Liver (tissue), 9 donors: ENCODE measurements around the gene HOXB13. TPM values are rescaled to one million over a fixed set of nuclear protein-coding genes. Genes with fewer than 3 reads are reported as not detected.

Experiments used
- DNase-seq: peaks from one replicate; pipeline ENCODE4 v3.0.0-alpha.2; 2017; ENCODE audit warnings: low spot score
- H3K27ac ChIP-seq, 2 donors: one replicate each; pipeline ENCODE4 v1.7.0; 2013; ENCODE audit warnings: inconsistent platforms in 2 of 2, low read length in 2 of 2, control low read depth in 1 of 2, low read depth in 1 of 2, mild to moderate bottlenecking in 1 of 2
- H3K27me3 ChIP-seq, 4 donors: one replicate each; pipeline versions ENCODE4 v1.6.1 to v1.7.0; 2013; ENCODE audit warnings: low read length in 3 of 4, inconsistent platforms in 1 of 4, mild to moderate bottlenecking in 1 of 4, moderate library complexity in 1 of 4; ENCODE audit not compliant: control insufficient read depth in 4 of 4, insufficient read depth in 4 of 4
- H3K36me3 ChIP-seq, 4 donors: one replicate each; pipeline versions ENCODE4 v1.6.1 to v1.7.0; 2013; ENCODE audit warnings: low read length in 3 of 4, mild to moderate bottlenecking in 3 of 4, low read depth in 1 of 4, moderate library complexity in 1 of 4; ENCODE audit not compliant: control insufficient read depth in 4 of 4, insufficient read depth in 3 of 4
- H3K4me1 ChIP-seq, 4 donors: one replicate each; pipeline versions ENCODE4 v1.6.1 to v1.7.0; 2013; ENCODE audit warnings: low read length in 3 of 4, mild to moderate bottlenecking in 3 of 4, moderate library complexity in 1 of 4; ENCODE audit not compliant: control insufficient read depth in 4 of 4, insufficient read depth in 4 of 4
- H3K4me3 ChIP-seq, 3 donors: one replicate each; pipeline versions ENCODE4 v1.6.1 to v1.7.0; 2013; ENCODE audit warnings: low read length in 3 of 3, control low read depth in 1 of 3, low read depth in 1 of 3, mild to moderate bottlenecking in 1 of 3
- H3K9ac ChIP-seq, 2 donors: one replicate each; pipeline ENCODE4 v1.7.0; 2013; ENCODE audit warnings: low read length in 2 of 2, mild to moderate bottlenecking in 2 of 2, moderate library complexity in 2 of 2, control low read depth in 1 of 2, low read depth in 1 of 2
- H3K9me3 ChIP-seq, 4 donors: one replicate each; pipeline versions ENCODE4 v1.6.1 to v1.7.0; 2013; ENCODE audit warnings: low read length in 3 of 4; ENCODE audit not compliant: control insufficient read depth in 4 of 4
- ATF3 ChIP-seq: IDR thresholded peaks from 2 replicates; pipeline ENCODE4 v1.6.1; 2016; ENCODE audit warnings: antibody characterized with exemption
- CTCF ChIP-seq: fragments of 150-350 bp; IDR thresholded peaks from 2 replicates; pipeline ENCODE4 v1.5.1; 2017; ENCODE audit warnings: improper control_type of control experiment, low read depth, low read length; ENCODE audit not compliant: missing input control
- FOXA2 ChIP-seq: IDR thresholded peaks from 2 replicates; pipeline ENCODE4 v1.6.1; 2016; ENCODE audit warnings: antibody characterized with exemption
- HNF4A ChIP-seq, 2 donors: conservative IDR thresholded peaks; 2 replicates each; pipeline ENCODE4 v1.6.1; 2016; ENCODE audit warnings: antibody characterized with exemption in 2 of 2, mild to moderate bottlenecking in 2 of 2
- HNF4G ChIP-seq: IDR thresholded peaks from 2 replicates; pipeline ENCODE4 v1.6.1; 2016; ENCODE audit warnings: antibody characterized with exemption
- JUND ChIP-seq, 2 donors: IDR thresholded peaks; 2 replicates each; pipeline ENCODE4 v1.6.1; 2016; ENCODE audit warnings: antibody characterized with exemption in 2 of 2
- RAD21 ChIP-seq, 2 donors: IDR thresholded peaks; 2 replicates each; pipeline ENCODE4 v1.6.1; 2016; ENCODE audit warnings: antibody characterized with exemption in 2 of 2, mild to moderate bottlenecking in 2 of 2
- REST ChIP-seq: IDR thresholded peaks from 2 replicates; pipeline ENCODE4 v1.6.1; 2016; ENCODE audit warnings: antibody characterized with exemption, mild to moderate bottlenecking
- RXRA ChIP-seq, 2 donors: IDR thresholded peaks; 2 replicates each; pipeline ENCODE4 v1.6.1; 2017 to 2018; ENCODE audit warnings: antibody characterized with exemption in 2 of 2, mild to moderate bottlenecking in 1 of 2
- SP1 ChIP-seq: IDR thresholded peaks from 2 replicates; pipeline ENCODE4 v1.6.1; 2018; ENCODE audit warnings: antibody characterized with exemption, mild to moderate bottlenecking
- ZBTB33 ChIP-seq: IDR thresholded peaks from 2 replicates; pipeline ENCODE4 v1.6.1; 2016; ENCODE audit warnings: antibody characterized with exemption
- WGBS: extraction: QIAGEN DNeasy Blood & Tissue Kit; methylation state at CpG from one replicate; pipeline ENCODE4 v1.1.7; 2013; 5-methylcytosine and 5-hydroxymethylcytosine counted together
- polyA plus RNA-seq, 2 donors: library from polyadenylated mRNA; stranded (reverse) in 1 of 2; unstranded in 1 of 2; fragments of 200-250 nt in 1 of 2; fragments of >200 nt in 1 of 2; fragmentation: Nextera tagmentation in 1 of 2; extraction: Ambion mirVana in 1 of 2; gene quantifications; one replicate each; pipeline versions ENCODE4 v1.2.1 to v1.2.3, GENCODE V29; 2013 to 2015
- total RNA-seq, 2 donors: library from RNA; depleted of rRNA; stranded (reverse); fragments of >200 nt; gene quantifications; one replicate each; pipeline ENCODE4 v1.2.3, GENCODE V29; 2014
- donor health status: healthy.
- donor health status: healthy.
- donor health status: healthy.
- donor health status: healthy.
- donor health status: healthy.

HOXB13 gene
- total and polyA plus RNA-seq, 4 donors = not detected

GRCh38 chr17:48681609-48682008 is 46.9 kb downstream of the HOXB13 start:
- TF ChIP-seq HNF4A (conservative IDR thresholded peaks at IDR 0.05) = no peak
- H3K27me3 ChIP-seq = peaks cover 0 to 8% (median under 1%) of the 10 kb centered on the region in 4 donors

GRCh38 chr17:48679385-48680096 is 49.0 kb downstream of the HOXB13 start:
- TF ChIP-seq ZBTB33 = no peak
- no peak for TF ChIP-seq SP1
- no peak for TF ChIP-seq CTCF
- no peak for TF ChIP-seq FOXA2
- TF ChIP-seq RXRA (IDR thresholded peaks at IDR 0.05) = no peak
- no peak for TF ChIP-seq RAD21 (IDR thresholded peaks at IDR 0.05)
- no peak for DNase-seq
- H3K4me3 ChIP-seq = no peak overlapping the region
- no peaks in the 10 kb centered on the region for H3K9me3 ChIP-seq
- H3K27ac ChIP-seq = no peak overlapping the region
- H3K27me3 ChIP-seq = peaks cover 0 to 8% (median under 1%) of the 10 kb centered on the region in 4 donors
- H3K4me1 ChIP-seq = no peaks in the 10 kb centered on the region
- H3K36me3 ChIP-seq = no peaks in the 10 kb centered on the region
- WGBS = 90% methylated on average over 5 of the region's 5 CpGs
- no peak overlapping the region for H3K9ac ChIP-seq

More at GRCh38 chr17:48681609-48682008, 46.9 kb downstream of the HOXB13 start:
- Histone ChIP-seq H3K4me1 (no peaks in the 10 kb centered on the region), H3K9ac (no peak overlapping the region), H3K9me3 (no peaks in the 10 kb centered on the region), H3K27ac (no peak overlapping the region), H3K4me3 (no peak overlapping the region), H3K36me3 (no peaks in the 10 kb centered on the region)
- WGBS = 92% methylated on average over 1 of the region's 1 CpG
- DNase-seq = no peak

GRCh38 chr17:48678141-48678971 is 50.2 kb downstream of the HOXB13 start:
- Histone ChIP-seq H3K27me3 (peaks cover 0 to 8% (median under 1%) of the 10 kb centered on the region in 4 donors), H3K4me1 (no peaks in the 10 kb centered on the region), H3K9me3 (no peaks in the 10 kb centered on the region), H3K9ac (no peak overlapping the region), H3K4me3 (no peak overlapping the region), H3K27ac (no peak overlapping the region), H3K36me3 (no peaks in the 10 kb centered on the region)
- no peak for TF ChIP-seq ATF3
- TF ChIP-seq HNF4G = no peak
- no peak for TF ChIP-seq ZBTB33
- TF ChIP-seq JUND (IDR thresholded peaks at IDR 0.05) = no peak
- TF ChIP-seq FOXA2 = no peak
- no peak for TF ChIP-seq HNF4A (conservative IDR thresholded peaks at IDR 0.05)
- no peak for TF ChIP-seq RXRA (IDR thresholded peaks at IDR 0.05)
- TF ChIP-seq CTCF = peak; percentile 82
- TF ChIP-seq SP1 = no peak
- TF ChIP-seq REST = no peak
- peak; percentile 78 to 82 for TF ChIP-seq RAD21 (IDR thresholded peaks at IDR 0.05)
- WGBS = 6% methylated on average over 41 of the region's 41 CpGs
- DNase-seq = peak; percentile 78
